A549 (cell line): ENCODE data around the gene MAN1A2.

ENCODE experiments used
- ESRRA ChIP-seq: fragments of 150-350 bp; IDR thresholded peaks from 2 replicates; pipeline ENCODE4 v1.6.1; 2014; ENCODE audit warnings: mild to moderate bottlenecking, low read length, borderline replicate concordance
- NFE2L2 ChIP-seq: fragments of 150-350 bp; conservative IDR thresholded peaks from 2 replicates; pipeline ENCODE4 v1.6.1; 2014; ENCODE audit warnings: low read length
- NR3C1 ChIP-seq: fragments of >200 bp; sonication (Bioruptor Twin); formaldehyde crosslinking; IDR thresholded peaks from 3 replicates; pipeline ENCODE4 v1.6.1; 2017
- SREBF2 ChIP-seq: fragments of 450-650 bp; IDR thresholded peaks from 2 replicates; pipeline ENCODE4 v1.6.1; 2014; ENCODE audit warnings: mild to moderate bottlenecking, moderate library complexity
- TF ChIP-seq, protein P1 (sequence below): fragments of 450-650 bp; IDR thresholded peaks from 2 replicates; pipeline ENCODE4 v1.6.1; 2014; ENCODE audit warnings: antibody characterized with exemption
- TF ChIP-seq, protein P2 (sequence below): fragments of >200 bp; sonication (Bioruptor Twin); formaldehyde crosslinking; IDR thresholded peaks from 3 replicates; pipeline ENCODE4 v1.5.1; 2016

GRCh38 chr1:117467336-117467735 is 100.1 kb downstream of the MAN1A2 start:
- TF ChIP-seq, protein P1, sequence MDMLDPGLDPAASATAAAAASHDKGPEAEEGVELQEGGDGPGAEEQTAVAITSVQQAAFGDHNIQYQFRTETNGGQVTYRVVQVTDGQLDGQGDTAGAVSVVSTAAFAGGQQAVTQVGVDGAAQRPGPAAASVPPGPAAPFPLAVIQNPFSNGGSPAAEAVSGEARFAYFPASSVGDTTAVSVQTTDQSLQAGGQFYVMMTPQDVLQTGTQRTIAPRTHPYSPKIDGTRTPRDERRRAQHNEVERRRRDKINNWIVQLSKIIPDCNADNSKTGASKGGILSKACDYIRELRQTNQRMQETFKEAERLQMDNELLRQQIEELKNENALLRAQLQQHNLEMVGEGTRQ: no peak
- TF ChIP-seq, protein P2, sequence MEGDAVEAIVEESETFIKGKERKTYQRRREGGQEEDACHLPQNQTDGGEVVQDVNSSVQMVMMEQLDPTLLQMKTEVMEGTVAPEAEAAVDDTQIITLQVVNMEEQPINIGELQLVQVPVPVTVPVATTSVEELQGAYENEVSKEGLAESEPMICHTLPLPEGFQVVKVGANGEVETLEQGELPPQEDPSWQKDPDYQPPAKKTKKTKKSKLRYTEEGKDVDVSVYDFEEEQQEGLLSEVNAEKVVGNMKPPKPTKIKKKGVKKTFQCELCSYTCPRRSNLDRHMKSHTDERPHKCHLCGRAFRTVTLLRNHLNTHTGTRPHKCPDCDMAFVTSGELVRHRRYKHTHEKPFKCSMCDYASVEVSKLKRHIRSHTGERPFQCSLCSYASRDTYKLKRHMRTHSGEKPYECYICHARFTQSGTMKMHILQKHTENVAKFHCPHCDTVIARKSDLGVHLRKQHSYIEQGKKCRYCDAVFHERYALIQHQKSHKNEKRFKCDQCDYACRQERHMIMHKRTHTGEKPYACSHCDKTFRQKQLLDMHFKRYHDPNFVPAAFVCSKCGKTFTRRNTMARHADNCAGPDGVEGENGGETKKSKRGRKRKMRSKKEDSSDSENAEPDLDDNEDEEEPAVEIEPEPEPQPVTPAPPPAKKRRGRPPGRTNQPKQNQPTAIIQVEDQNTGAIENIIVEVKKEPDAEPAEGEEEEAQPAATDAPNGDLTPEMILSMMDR: no peak
- TF ChIP-seq SREBF2: no peak
- TF ChIP-seq NR3C1: no peak
- TF ChIP-seq NFE2L2: no peak
- no peak for TF ChIP-seq ESRRA
